HepG2 (cell line): ENCODE data around the gene CUL1. TPM values are rescaled to one million over a fixed set of nuclear protein-coding genes. Genes with fewer than 3 reads are reported as not detected.

Source experiments
- ASH2L ChIP-seq: fragments of 300-600, 200-600 bp; sonication (generic); IDR thresholded peaks from 2 replicates; pipeline ENCODE4 v1.7.0; 2017; ENCODE audit warnings: low read depth, mild to moderate bottlenecking, moderate library complexity, mixed read lengths, low read length; ENCODE audit not compliant: insufficient read length
- HNF4G ChIP-seq, 2 experiments: sonication (generic) in 1 of 2; formaldehyde crosslinking in 1 of 2; IDR thresholded peaks; 2 replicates each; pipeline versions ENCODE4 v1.4.0 to v1.6.1; 2011 to 2020; ENCODE audit warnings: borderline replicate concordance in 2 of 2, low read depth in 2 of 2, mild to moderate bottlenecking in 2 of 2, low read length in 1 of 2, missing genetic modification reagents in 1 of 2, moderate library complexity in 1 of 2
- KMT2A ChIP-seq: sonication (generic); formaldehyde crosslinking; IDR thresholded peaks from 2 replicates; pipeline ENCODE4 v1.4.0; 2020; ENCODE audit warnings: missing genetic modification reagents
- MAZ ChIP-seq, 2 experiments: sonication (generic) in 1 of 2; formaldehyde crosslinking in 1 of 2; IDR thresholded peaks; 2 replicates each; pipeline versions ENCODE4 v1.5.0 to v1.6.1; 2012 to 2020; ENCODE audit warnings: low read depth in 2 of 2, mild to moderate bottlenecking in 2 of 2, borderline replicate concordance in 1 of 2, improper control_type of control experiment in 1 of 2, low read length in 1 of 2, missing genetic modification reagents in 1 of 2, moderate library complexity in 1 of 2
- MYNN ChIP-seq: sonication (generic); formaldehyde crosslinking; IDR thresholded peaks from 2 replicates; pipeline ENCODE4 v1.4.0; 2020; ENCODE audit warnings: mild to moderate bottlenecking, low read depth, missing genetic modification reagents
- NRL ChIP-seq: sonication (generic); formaldehyde crosslinking; IDR thresholded peaks from 2 replicates; pipeline ENCODE4 v1.5.0; 2020; ENCODE audit warnings: missing genetic modification reagents, mild to moderate bottlenecking, moderate library complexity, borderline replicate concordance
- POGZ ChIP-seq: sonication (generic); formaldehyde crosslinking; IDR thresholded peaks from 2 replicates; pipeline ENCODE4 v1.4.0; 2020; ENCODE audit warnings: mild to moderate bottlenecking, missing genetic modification reagents
- THAP11 ChIP-seq: IDR thresholded peaks from 2 replicates; pipeline ENCODE4 v1.6.1; 2016; ENCODE audit warnings: missing biosample characterization, missing genetic modification reagents
- TMF1 ChIP-seq: sonication (generic); formaldehyde crosslinking; IDR thresholded peaks from 2 replicates; pipeline ENCODE4 v1.8.1; 2022; ENCODE audit warnings: low read depth, missing genetic modification reagents
- ZBTB21 ChIP-seq: sonication (generic); formaldehyde crosslinking; IDR thresholded peaks from 2 replicates; pipeline ENCODE4 v1.4.0; 2020; ENCODE audit warnings: missing genetic modification reagents
- ZC3H13 ChIP-seq: sonication (generic); formaldehyde crosslinking; IDR thresholded peaks from 2 replicates; pipeline ENCODE4 v1.8.1; 2023; ENCODE audit warnings: mild to moderate bottlenecking, missing genetic modification reagents, moderate library complexity
- ZNF34 ChIP-seq: sonication (generic); formaldehyde crosslinking; IDR thresholded peaks from 2 replicates; pipeline ENCODE4 v1.4.0; 2020; ENCODE audit warnings: mild to moderate bottlenecking, missing genetic modification reagents, borderline replicate concordance
- ZNF468 ChIP-seq: sonication (generic); formaldehyde crosslinking; IDR thresholded peaks from 2 replicates; pipeline ENCODE4 v1.8.0; 2022; ENCODE audit warnings: mild to moderate bottlenecking, moderate library complexity, missing genetic modification reagents
- ZNF550 ChIP-seq: sonication (generic); formaldehyde crosslinking; IDR thresholded peaks from 2 replicates; pipeline ENCODE4 v1.4.0; 2020; ENCODE audit warnings: mild to moderate bottlenecking, missing genetic modification reagents, borderline replicate concordance
- ZNF652 ChIP-seq: IDR thresholded peaks from 2 replicates; pipeline ENCODE4 v1.6.1; 2016; ENCODE audit warnings: low read depth, borderline replicate concordance
- polyA plus RNA-seq, 8 experiments: library from polyadenylated mRNA; depleted of rRNA in 3 of 8; stranded (reverse) in 7 of 8; unstranded in 1 of 8; fragments of >200 nt; fragmentation: Illumina TruSeq in 4 of 8; extraction: Trizol in 4 of 8; gene quantifications; 2 replicates each; pipeline versions ENCODE4 v1.2.1 to v1.2.3, GENCODE V29; 2011 to 2016; ENCODE audit warnings: low read depth in 4 of 8, missing spikeins in 1 of 8, mixed read lengths in 1 of 8; ENCODE audit not compliant: insufficient read depth in 1 of 8
- total RNA-seq, 5 experiments: library from RNA; depleted of rRNA; stranded (reverse); fragments of >200 nt; fragmentation: Illumina TruSeq; extraction: Trizol; gene quantifications; 2 replicates each; pipeline ENCODE4 v1.2.3, GENCODE V29; 2016; ENCODE audit warnings: low read depth in 1 of 5
- TF ChIP-seq, protein P1 (sequence below): sonication (generic); formaldehyde crosslinking; IDR thresholded peaks from 2 replicates; pipeline ENCODE4 v1.4.0; 2020; ENCODE audit warnings: low read depth, missing genetic modification reagents
- TF ChIP-seq, protein P2 (sequence below): sonication (generic); formaldehyde crosslinking; IDR thresholded peaks from 2 replicates; pipeline ENCODE4 v1.9.0; 2021; ENCODE audit warnings: missing genetic modification reagents, mild to moderate bottlenecking, borderline replicate concordance
- TF ChIP-seq, protein P3 (sequence below): sonication (generic); formaldehyde crosslinking; IDR thresholded peaks from 2 replicates; pipeline ENCODE4 v1.4.0; 2020; ENCODE audit warnings: missing genetic modification reagents, mild to moderate bottlenecking, borderline replicate concordance
- TF ChIP-seq, protein P4 (sequence below): sonication (generic); formaldehyde crosslinking; IDR thresholded peaks from 2 replicates; pipeline ENCODE4 v1.8.1; 2023; ENCODE audit warnings: mild to moderate bottlenecking, missing genetic modification reagents, borderline replicate concordance

The CUL1 gene
- total and polyA plus RNA-seq, 2 of the 13 experiments (the other 11 are each of a cell fraction or from before 2014, with no cell fraction given) = 30.1 to 45.9 TPM

DNA sequence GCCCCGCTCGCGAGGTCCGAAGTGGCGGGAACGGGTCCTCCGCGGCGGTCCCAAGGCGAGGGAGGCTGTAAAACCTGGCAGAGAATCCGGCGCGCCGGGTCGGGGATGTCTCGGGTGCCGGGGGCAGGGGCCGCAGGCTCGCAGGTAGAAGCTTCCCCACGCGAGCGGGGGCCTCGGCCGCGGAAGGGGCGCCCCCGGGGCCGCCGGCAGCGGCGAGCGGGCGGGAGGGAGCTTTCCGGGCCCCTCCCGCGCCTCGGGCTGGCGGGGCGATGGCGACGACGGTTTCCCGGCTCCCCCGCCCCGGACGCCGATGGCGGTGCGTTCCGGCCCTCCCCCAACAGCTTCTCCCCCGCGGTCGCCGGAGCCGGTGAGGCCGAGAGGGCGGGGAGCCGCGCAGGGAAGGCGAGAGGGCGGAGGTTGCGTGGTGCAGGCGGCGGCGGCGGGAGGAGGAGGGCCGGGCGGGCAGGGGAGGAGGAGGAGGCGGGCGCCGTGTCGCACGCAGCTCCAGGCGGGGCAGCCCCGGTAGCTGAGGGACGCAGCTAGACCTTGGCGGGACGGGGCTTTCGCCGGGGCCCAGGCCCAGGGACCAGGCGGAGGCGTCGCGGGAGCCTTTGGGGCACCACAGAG is at the start of gene CUL1 (continued):
- TF ChIP-seq, protein P1, sequence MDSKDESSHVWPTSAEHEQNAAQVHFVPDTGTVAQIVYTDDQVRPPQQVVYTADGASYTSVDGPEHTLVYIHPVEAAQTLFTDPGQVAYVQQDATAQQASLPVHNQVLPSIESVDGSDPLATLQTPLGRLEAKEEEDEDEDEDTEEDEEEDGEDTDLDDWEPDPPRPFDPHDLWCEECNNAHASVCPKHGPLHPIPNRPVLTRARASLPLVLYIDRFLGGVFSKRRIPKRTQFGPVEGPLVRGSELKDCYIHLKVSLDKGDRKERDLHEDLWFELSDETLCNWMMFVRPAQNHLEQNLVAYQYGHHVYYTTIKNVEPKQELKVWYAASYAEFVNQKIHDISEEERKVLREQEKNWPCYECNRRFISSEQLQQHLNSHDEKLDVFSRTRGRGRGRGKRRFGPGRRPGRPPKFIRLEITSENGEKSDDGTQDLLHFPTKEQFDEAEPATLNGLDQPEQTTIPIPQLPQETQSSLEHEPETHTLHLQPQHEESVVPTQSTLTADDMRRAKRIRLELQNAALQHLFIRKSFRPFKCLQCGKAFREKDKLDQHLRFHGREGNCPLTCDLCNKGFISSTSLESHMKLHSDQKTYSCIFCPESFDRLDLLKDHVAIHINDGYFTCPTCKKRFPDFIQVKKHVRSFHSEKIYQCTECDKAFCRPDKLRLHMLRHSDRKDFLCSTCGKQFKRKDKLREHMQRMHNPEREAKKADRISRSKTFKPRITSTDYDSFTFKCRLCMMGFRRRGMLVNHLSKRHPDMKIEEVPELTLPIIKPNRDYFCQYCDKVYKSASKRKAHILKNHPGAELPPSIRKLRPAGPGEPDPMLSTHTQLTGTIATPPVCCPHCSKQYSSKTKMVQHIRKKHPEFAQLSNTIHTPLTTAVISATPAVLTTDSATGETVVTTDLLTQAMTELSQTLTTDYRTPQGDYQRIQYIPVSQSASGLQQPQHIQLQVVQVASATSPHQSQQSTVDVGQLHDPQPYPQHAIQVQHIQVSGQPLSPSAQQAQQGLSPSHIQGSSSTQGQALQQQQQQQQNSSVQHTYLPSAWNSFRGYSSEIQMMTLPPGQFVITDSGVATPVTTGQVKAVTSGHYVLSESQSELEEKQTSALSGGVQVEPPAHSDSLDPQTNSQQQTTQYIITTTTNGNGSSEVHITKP (CRISPR knock-in tag) = no peak
- TF ChIP-seq ZNF652 (CRISPR knock-in tag) (no peak), MAZ (IDR thresholded peaks at IDR 0.05; ENCODE audit: borderline replicate concordance, low read depth, low read length) (no peak), MAZ (CRISPR knock-in tag; IDR thresholded peaks at IDR 0.05; ENCODE audit: low read depth) (peak; percentile 59), KMT2A (CRISPR knock-in tag) (peak; percentile 71; the same call in 1 of the 2 replicates), NRL (CRISPR knock-in tag) (no peak), ZNF34 (CRISPR knock-in tag) (no peak), POGZ (CRISPR knock-in tag) (peak; percentile 28; the same call in 1 of the 2 replicates), ZNF468 (CRISPR knock-in tag) (0 out of 2 replicates have a peak, but pooled peaks have one; percentile 14), ZBTB21 (CRISPR knock-in tag) (no peak), TMF1 (no peak), ZNF550 (CRISPR knock-in tag) (no peak), ZC3H13 (CRISPR knock-in tag) (peak; percentile 51; the same call in 1 of the 2 replicates), HNF4G (IDR thresholded peaks at IDR 0.05; ENCODE audit: borderline replicate concordance, low read depth, low read length) (peak; percentile 18; the same call in 1 of the 2 replicates), HNF4G (CRISPR knock-in tag; IDR thresholded peaks at IDR 0.05; ENCODE audit: borderline replicate concordance, low read depth) (no peak), THAP11 (peak; percentile 34; the same call in 1 of the 2 replicates), ASH2L (peak; percentile 56), MYNN (no peak)
- TF ChIP-seq, protein P2, sequence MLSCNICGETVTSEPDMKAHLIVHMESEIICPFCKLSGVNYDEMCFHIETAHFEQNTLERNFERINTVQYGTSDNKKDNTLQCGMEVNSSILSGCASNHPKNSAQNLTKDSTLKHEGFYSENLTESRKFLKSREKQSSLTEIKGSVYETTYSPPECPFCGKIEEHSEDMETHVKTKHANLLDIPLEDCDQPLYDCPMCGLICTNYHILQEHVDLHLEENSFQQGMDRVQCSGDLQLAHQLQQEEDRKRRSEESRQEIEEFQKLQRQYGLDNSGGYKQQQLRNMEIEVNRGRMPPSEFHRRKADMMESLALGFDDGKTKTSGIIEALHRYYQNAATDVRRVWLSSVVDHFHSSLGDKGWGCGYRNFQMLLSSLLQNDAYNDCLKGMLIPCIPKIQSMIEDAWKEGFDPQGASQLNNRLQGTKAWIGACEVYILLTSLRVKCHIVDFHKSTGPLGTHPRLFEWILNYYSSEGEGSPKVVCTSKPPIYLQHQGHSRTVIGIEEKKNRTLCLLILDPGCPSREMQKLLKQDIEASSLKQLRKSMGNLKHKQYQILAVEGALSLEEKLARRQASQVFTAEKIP (CRISPR knock-in tag) = no peak
- TF ChIP-seq, protein P3, sequence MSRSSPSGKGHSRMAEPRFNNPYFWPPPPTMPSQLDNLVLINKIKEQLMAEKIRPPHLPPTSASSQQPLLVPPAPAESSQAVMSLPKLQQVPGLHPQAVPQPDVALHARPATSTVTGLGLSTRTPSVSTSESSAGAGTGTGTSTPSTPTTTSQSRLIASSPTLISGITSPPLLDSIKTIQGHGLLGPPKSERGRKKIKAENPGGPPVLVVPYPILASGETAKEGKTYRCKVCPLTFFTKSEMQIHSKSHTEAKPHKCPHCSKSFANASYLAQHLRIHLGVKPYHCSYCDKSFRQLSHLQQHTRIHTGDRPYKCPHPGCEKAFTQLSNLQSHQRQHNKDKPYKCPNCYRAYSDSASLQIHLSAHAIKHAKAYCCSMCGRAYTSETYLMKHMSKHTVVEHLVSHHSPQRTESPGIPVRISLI (CRISPR knock-in tag) = no peak
- TF ChIP-seq, protein P4, sequence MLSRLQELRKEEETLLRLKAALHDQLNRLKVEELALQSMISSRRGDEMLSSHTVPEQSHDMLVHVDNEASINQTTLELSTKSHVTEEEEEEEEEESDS (CRISPR knock-in tag) = no peak
